Right renal pelvis (tissue), 4 donors: ENCODE results near the gene TMEM273. TPM values are rescaled to one million over a fixed set of nuclear protein-coding genes. Genes with fewer than 3 reads are reported as not detected.

Source experiments
- DNase-seq, 4 donors: peaks; one replicate each; pipeline ENCODE4 v3.0.0-alpha.2; 2013; ENCODE audit warnings: low read depth in 4 of 4, low spot score in 3 of 4, missing footprints in 1 of 4
- polyA plus RNA-seq, 4 donors: library from polyadenylated mRNA; unstranded; fragments of 120-200 nt; gene quantifications; one replicate each; pipeline ENCODE4 v1.2.1, GENCODE V29; 2013; ENCODE audit not compliant: insufficient read length in 4 of 4

TMEM273 gene, protein sequence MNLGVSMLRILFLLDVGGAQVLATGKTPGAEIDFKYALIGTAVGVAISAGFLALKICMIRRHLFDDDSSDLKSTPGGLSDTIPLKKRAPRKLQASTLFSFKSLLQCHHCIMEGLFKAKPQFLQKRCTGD
- polyA plus RNA-seq = 1 to 10 TPM; 2.1 to 3.6 (median 2.7) TPM

DNA sequence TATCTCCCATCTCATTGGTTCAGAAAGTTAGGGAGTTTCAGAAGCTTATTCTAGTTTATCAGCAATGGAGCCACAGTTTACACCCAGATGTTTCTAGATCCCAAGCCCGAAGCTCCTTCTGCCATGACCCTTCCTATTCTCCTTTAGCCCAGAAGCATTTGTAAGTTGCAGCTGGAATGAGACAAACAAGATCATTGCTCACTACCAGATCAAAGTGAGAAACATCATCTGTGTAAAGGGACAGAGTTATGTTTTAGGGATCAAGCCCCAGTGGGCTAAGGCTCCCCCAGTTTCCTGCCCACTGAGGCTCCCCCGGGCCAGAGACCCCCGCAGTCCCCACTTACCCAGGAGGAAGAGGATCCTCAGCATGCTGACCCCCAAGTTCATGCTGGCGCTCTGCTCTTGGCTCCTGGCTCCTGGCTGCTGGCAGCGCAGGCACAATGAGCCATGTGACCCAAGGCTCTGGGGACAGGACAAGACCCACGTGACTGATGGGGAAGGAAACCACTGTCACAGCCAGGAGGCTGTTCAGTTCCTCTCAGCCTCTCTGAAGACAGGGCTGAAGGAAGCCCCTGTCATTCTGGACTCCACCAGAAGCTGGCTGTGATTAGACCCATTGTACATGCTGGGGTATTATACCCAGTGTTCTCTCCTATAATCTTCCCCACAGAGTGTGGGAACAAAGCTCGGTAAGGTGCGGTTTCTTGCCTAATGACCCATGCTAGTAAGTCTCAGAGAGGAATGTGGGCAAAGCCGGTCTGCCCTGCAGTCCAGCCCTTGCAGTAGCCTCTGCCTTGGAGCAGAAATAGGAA lies at the start of gene TMEM273:
TSS of gene TMEM273 (minus strand) at position 442 of the 812 bp plus-strand sequence. CDS start at position 387, 55 bp downstream.
- no peak for DNase-seq

DNA sequence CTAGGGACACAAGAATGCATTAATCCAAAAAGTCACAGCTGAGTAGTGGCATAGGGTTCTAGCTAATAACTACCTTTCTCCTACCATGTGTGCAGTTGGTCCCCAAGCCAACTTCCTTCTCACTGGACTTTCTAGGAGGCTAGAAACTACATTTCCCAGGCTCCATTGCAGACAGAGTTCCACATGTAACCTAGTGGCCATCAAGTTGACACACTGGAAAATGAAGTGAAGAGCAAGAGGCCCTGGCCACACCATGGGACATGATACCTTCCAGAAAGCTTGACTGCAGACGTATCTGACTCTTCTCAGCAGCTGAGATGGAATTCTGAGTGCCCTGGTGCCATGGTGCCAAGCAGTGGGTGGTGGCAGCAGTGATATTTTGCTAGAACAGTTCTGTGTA lies 49.8 kb upstream of the TMEM273 start:
- no peak for DNase-seq

DNA sequence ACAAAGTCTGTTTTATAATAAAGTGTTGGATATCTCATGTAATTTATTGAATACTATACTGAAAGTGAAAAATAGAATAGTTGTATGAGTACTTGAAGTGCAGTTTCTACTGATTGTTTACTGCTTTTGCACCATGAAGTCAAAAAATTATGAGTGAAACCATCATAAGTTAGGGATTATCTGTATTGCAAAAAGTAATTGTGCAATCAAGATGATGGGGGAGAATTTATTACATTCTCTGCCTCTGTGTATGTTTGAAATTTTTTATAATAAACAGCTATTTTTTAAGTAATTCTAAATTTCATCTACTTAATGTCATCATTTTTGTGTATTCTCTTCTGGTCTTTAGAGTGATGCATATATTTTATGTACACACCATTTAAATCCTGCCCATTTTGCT lies 47.2 kb upstream of the TMEM273 start:
- DNase-seq = no peak

DNA sequence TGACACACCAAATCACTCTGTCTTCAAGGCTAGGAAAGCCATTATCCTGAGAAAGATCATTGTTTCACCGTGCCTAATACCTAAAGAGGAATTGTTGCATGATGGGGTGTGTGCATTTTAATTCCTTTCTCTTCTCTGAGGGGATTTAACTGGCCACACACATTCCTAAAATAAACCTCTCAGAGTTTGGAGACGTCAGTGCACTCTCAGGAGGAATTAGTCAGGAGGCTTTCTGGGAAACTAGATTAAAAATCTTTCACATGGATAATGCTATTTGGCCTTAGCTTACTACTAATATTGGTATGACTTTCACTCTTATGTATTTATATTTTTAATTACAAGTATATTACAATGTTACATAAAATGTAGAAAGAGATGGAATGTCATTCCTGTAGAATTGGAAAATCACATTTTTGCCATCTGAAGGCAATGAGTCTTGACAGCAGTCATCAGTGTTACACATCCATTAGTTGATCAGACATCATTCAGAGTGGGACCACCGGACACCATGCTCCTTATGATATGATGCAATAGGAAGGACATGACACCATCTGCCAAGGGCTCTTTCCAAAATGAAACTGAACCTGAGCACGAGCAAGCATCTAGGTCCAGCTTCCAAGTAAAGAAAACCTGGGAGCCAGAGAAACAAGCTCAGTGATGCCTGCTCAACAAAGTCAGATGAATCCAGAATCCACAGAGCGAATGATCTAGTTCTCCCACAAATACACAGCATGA lies 43.1 kb upstream of the TMEM273 start:
- no peak for DNase-seq

DNA sequence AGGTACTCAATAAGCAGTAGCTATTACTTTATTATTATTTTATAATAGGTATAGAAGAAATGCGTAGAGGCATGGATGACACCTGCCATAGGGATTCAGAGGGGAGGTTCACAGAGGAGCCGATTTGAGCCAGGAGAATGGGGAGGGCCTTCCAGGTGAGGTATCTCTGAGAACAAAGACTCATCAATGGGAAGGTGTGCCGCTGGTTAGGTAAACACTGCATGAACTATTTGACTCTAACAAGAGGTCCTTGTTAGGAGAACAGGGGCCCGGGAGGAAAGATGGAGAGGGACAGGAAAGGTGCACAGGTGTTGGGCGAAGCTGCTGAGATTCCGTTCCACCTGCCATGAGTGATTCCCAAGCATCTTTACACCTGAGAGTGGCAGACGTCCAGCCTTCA lies 41.8 kb upstream of the TMEM273 start:
- DNase-seq = no peak

DNA sequence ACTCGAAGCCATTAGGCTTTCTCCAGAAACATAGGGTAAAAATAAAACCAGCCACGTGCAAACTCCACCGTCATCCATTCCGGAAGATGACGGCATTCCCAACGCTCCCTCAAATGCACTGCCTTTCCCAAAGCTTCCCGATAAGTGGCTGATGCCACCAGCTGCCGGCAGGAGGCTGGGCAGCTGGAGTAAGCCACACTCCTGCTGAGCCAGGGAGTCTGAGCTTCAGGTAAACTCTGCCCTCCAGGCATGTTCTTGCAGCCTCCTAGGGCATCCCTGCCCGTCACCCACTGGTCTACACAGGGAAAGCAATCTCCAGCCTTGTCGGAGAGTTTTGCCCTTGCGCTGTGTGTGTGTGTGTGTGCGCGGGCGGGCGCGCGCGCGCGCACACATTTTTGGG lies 40.5 kb upstream of the TMEM273 start:
- no peak for DNase-seq

DNA sequence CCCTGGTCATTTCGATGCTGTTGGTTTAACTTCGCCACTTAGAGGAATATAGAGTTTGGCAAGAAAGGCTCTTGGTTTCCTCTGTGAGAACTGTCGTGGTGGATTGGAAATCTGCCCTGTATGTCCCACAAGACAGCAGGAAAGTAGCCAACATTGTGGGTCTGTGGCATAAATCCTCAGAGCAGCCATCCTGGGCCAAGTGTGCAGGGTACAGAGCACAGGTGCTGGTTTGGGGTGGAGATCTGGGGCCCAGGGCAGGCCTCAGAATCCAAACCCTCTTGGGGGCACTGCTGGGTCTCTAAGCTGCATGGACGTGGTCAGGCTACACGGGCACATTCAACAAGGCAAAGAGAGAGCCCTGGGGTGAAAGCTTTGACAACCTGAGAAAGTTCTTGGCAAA lies 39.2 kb upstream of the TMEM273 start:
- no peak for DNase-seq

DNA sequence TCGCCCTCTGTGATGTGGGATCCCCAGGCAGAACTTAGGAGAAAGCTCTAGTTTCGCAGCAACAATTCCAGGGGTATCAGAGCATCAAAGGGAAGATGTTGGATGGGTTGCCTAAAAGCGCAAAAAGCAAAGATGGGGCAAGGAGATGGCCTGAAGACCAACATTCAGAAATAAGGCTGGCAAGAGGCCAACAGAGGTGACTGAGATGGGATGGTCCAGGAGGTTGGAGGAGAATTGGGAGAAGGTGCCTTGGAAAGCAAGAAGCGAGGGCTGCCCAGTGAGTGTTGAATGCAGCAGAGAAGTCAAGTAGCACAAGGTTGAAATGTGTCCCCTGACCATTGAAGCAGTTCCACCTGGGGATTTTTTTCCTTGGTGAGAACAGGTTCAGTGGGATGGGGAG lies 38.4 kb upstream of the TMEM273 start:
- DNase-seq = no peak

DNA sequence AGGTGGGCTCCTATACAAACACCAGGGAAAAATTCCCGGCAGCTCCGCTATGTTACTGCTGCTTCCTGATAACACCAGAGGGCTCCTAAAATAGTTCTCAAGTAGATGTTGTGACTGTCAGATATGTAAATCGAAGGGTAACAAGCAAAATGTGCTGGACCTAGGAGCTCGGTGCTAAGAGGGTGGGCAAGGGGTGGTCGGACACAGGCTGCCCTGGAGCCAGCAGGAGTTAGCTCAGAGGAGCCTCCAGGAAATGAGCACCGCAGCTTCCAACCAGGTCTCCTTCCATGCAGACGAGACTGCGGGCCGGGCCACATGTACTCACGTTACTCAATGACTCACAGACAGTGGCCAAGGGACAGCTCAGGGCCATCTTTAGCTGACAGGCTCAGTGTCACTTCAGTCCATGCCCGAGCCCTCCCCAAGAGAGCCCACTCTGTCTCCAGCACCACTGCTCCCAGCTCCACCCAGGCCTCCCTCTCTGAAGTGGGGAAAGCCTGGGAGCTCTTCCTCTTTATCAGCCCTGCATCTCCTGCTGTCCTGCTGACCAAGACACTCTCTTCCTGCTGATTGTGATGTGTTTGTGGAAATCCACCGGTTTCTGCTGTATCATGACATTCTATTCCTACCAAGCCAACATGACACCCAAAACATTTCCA lies 37.2 kb upstream of the TMEM273 start:
- DNase-seq = no peak

DNA sequence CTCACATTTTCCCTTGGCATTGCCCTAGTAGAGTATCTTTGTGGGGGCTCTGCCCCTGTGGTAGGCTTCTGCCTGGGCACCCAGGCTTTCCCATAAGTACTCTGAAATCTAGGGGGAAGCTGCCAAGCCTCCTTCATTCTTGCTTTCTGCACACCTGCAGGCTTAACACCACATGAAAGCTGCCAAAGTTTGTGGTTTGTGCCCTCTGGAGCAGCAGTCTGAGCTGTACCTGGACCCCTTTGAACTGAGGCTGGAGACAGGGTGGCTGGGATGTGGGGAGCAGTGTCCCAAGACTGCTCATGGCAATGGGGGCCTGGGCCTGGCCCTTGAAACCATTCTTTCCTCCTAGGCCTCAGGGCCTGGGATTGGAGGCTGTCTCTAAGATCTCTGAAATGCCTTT lies 35.0 kb upstream of the TMEM273 start:
- DNase-seq = no peak

DNA sequence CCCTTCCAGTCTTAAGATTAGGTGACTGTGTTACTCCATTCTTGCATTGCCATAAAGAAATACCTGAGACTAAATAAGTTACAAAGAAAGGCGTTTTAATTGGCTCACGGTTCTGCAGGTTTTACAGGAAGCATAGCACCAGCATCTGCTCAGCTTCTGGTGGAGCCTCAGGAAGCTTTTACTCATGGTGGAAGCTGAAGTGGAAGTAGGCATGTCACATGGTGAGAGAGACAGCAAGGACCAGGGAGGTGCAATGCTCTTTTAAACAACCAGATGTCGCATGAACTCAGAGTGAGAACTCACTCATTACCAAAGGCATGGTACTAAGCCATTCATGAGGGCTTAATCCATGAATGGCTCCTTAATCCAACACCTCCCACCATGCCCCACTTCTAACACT lies 34.0 kb upstream of the TMEM273 start:
- no peak for DNase-seq

DNA sequence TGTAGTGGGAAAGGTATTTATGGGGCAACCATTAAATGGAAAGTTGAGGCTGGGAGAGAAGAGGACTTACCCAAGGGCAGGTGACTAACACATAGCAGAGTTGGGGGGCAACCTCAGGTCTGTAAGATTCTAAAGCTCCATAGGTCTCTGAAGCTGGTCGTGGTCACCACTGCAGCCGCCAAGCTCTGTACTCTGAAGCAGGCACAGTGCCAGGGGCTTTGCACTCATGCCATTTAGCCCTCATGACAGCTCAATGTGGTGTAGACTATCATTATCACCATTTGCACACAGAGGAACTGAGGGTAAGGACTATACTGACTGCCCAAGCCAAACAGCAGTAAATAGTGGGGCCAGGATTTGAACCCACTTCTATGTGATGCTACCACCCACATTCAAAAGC lies 32.5 kb upstream of the TMEM273 start:
- DNase-seq = no peak

DNA sequence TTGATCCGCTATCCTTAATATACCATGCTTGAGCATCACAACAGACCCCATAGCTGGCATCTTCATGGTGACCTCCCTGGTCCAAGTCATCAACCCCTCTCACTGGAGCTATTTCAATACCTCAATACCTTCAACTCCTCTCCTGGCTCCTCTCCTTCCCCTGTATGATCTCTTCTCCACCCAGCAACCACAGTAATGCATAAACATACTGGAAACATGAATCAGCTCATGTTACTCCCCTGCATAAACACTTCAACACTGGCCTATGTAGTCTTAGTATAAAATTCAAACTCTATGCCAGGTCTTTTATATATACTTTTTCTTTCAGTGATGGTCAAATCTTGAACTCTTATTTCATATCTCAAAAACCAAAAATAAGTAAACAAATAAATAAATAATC lies 31.8 kb upstream of the TMEM273 start:
- no peak for DNase-seq

DNA sequence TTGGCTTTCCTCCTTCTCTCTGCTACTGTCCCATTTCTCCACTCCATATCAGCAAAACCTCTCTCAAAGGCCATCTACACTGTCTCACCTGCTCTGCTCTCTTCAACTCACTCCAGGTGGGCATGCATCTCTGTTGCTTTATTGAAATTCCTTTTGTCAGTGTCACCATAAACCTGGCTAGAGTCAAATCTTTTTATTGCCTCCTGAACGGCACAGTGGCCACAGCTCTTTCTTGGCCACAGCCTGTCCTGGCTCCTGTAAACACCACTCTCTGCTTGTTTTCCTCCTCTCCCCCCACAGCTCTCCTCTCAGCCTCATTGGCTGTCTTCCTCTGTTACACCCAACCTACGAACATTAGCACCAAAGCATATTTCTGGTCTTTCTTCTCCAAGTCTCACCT lies 31.1 kb upstream of the TMEM273 start:
- no peak for DNase-seq

DNA sequence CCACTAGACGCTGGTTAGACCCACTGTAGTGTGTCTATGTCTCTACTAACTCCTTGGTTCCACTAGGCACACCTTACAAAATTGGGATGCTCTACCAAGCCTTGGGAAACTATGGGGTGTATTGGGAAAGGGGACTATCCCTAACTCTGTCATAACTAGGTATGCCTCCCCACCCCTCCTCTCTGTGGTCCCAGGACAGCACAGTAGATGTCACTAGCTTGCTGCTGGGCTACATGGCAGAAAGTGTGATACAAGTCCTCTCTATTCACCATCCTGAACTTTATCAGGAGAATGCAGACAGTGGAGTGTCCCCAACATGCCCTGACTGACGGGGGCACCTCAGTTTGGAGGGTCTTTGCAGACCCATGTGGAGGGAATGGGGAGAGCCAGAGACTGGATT lies 30.3 kb upstream of the TMEM273 start:
- no peak for DNase-seq

DNA sequence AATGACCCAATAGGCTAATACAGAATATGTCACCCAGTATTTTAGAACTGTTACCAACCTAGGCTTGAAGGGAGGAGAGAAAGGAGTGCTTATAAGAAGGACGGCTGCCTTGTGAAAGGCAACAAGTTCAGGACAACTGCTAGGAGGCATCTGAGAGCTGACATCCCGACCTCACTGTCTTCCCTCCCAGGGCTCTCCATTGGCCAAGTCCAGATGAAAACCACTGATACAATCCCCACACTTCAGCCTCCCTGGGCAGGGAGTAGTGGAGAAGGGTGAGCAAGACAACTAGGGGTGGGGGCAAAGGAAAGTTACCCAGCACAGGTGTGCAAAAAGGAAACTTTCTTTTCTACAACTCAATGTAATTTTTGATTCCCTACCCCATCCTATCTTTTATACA lies 29.5 kb upstream of the TMEM273 start:
- no peak for DNase-seq

DNA sequence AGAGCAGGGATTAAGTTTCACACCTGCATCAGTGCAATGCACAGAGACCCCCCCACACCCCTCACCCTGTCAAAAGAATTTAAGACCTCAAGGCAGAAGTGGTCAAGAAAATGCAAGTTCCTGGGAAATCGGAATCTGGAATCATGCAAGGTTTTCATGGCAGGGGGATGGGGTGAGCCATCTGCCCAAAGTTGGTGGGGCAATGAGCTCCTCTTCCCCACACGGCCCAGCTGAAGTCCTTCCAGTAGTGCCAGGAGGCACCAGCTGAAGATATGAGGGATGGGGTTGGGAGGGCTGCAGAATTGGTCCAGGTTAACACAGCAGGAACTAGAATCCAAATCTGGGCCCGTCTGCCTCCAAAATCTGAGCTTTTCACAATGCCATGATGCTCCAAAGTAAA lies 25.0 kb upstream of the TMEM273 start:
- DNase-seq = no peak

DNA sequence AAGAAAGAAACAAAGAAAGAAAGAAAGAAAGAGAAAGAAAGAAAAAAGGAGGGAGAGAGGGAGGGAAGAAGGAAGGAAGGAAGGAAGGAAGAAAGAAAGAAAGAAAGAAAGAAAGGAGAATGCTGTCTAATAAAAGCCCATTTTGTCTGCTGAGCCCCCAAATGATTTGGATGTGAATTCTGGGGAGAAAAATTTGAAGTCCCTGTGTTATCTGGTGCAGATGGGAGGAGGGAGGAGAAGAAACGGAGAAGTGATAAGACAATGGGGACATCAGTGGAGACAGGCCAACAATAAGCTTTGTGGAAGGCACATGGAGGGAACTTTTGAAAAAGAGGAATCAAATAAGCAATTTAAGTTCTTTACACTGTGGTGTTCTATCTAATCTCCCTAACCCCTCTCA lies 24.6 kb upstream of the TMEM273 start:
- no peak for DNase-seq

DNA sequence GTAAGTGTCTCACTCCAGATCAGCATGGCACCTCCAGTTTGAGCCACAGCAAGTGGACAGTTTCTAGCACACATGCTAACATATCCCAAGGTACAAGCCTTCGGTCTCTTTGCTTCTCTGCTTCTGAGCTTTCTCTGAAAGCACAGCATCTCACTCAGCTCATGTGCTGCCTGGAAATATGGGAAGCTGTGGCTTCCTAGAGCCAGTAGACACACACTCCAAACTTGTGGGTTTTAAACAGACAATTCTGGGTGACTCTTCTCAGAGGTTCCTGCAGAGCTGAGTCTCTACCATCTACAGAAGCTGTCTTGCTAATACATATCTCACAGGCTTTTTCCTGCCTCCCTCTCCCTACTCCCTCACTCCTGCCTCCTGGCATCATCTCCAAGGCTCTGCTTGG lies 23.9 kb upstream of the TMEM273 start:
- DNase-seq = no peak

DNA sequence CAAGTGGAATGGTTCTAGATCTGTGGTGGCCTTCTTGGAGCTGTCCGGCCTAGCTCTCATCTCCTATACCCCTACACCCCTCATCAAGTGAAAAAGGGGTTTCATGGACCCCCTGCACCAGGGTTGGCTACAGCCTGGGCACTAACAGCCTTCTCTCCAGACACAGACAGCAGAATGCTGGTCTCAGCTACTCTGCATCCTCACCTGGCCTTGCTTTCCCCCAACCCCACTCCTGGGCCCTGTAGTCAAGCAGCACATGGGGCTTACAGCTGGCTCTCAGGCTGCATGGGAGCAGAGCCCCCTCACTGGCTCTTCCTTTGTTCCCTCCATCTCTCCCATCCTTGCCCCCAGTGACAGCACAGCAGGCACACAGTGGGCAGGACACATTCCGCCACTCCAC lies 20.8 kb upstream of the TMEM273 start:
- DNase-seq = no peak

DNA sequence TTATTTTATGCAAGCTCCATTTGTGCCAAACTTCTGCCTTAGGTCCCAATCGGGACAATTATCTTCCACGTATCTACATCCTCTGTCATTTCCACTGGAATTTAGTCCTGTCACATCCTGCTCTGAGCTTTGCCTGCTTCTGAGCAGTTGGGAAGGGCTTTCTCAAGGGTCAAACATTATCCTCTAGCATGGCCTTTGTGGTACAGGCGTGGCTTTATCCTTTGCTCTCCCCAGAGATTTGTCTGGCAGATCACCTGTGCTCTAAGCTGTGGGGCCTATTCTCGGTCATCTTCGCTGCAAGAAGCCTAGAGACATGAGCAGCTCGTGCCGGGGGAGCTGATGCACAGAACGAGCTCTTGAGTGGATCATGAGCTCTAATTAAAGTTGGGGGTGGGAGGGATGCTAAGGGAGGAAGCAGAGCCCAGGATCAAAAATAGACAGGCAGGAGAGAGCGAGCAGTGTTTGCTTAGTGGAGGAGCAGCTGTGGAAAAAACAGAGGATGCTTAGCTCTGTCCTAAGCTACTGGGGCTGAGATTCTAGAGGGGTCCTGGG lies 19.8 kb upstream of the TMEM273 start:
- DNase-seq = no peak
